ENCODE data around the gene TMEM25.

TMEM25 gene

DNA sequence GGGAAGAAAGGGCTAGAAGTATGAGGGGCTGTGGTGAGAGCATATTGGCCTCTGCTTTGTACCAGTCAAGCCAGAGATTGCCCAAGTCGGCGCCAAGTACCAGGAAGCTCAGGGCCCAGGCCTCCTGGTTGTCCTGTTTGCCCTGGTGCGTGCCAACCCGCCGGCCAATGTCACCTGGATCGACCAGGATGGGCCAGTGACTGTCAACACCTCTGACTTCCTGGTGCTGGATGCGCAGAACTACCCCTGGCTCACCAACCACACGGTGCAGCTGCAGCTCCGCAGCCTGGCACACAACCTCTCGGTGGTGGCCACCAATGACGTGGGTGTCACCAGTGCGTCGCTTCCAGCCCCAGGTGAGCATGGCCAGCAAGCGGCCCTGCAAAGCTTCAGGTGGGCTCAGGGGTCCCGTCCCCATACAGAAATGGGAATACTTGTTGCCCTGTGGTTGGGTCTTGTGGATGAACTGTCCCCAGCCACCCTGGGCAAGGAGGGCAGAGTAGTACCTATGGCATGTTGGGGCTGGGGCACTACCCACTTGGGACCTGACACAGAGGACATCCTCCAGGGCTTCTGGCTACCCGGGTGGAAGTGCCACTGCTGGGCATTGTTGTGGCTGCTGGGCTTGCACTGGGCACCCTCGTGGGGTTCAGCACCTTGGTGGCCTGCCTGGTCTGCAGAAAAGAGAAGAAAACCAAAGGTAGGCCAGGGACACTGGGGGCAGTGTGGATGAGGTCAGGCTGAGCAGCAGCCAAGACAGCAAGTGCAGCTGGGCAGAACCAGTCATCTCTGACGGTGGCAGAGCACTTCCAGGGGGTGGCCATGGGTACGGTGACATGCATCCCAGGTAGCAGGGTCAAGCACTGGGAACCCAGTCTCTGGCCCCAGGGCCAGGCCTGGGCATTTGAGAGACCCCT lies 2.1 kb downstream of the TMEM25 start:
- H3K27me3 ChIP-seq (ENCODE audit: insufficient read depth, low read length), result no peaks in the 10 kb centered on the region
- H2AFZ ChIP-seq (ENCODE audit: low read length), result no peak overlapping the region
- H4K20me1 ChIP-seq (ENCODE audit: insufficient read depth, low read length), result no peaks in the 10 kb centered on the region
- TF ChIP-seq, protein P1, sequence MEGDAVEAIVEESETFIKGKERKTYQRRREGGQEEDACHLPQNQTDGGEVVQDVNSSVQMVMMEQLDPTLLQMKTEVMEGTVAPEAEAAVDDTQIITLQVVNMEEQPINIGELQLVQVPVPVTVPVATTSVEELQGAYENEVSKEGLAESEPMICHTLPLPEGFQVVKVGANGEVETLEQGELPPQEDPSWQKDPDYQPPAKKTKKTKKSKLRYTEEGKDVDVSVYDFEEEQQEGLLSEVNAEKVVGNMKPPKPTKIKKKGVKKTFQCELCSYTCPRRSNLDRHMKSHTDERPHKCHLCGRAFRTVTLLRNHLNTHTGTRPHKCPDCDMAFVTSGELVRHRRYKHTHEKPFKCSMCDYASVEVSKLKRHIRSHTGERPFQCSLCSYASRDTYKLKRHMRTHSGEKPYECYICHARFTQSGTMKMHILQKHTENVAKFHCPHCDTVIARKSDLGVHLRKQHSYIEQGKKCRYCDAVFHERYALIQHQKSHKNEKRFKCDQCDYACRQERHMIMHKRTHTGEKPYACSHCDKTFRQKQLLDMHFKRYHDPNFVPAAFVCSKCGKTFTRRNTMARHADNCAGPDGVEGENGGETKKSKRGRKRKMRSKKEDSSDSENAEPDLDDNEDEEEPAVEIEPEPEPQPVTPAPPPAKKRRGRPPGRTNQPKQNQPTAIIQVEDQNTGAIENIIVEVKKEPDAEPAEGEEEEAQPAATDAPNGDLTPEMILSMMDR (IDR thresholded peaks at IDR 0.05; ENCODE audit: low read length), result no peak
- TF ChIP-seq EZH2 (IDR thresholded peaks at IDR 0.05; ENCODE audit: borderline replicate concordance, low read length), result no peak
- no peak overlapping the region for H3K4me3 ChIP-seq (ENCODE audit: low read depth, low read length, poor library complexity, severe bottlenecking)
- no peak overlapping the region for H3K9ac ChIP-seq (ENCODE audit: low read length)
- no peaks in the 10 kb centered on the region for H3K9me2 ChIP-seq (ENCODE audit: low read depth, low read length)
- H3K79me2 ChIP-seq (ENCODE audit: insufficient read depth, low read length), result no peaks in the 10 kb centered on the region
- H3K27ac ChIP-seq (ENCODE audit: low read depth, low read length, poor library complexity, severe bottlenecking), result no peak overlapping the region
- H3K4me2 ChIP-seq (ENCODE audit: low read length), result no peak overlapping the region
- H3K36me3 ChIP-seq (ENCODE audit: insufficient read depth, low read length), result no peaks in the 10 kb centered on the region
- H3K9me3 ChIP-seq (ENCODE audit: low read length), result no peaks in the 10 kb centered on the region
- H3F3A ChIP-seq (ENCODE audit: insufficient read depth, low read length), result no peaks in the 10 kb centered on the region
- peaks cover 6% of the 10 kb centered on the region for H3K4me1 ChIP-seq (ENCODE audit: insufficient read depth, low read length, severe bottlenecking)

DNA sequence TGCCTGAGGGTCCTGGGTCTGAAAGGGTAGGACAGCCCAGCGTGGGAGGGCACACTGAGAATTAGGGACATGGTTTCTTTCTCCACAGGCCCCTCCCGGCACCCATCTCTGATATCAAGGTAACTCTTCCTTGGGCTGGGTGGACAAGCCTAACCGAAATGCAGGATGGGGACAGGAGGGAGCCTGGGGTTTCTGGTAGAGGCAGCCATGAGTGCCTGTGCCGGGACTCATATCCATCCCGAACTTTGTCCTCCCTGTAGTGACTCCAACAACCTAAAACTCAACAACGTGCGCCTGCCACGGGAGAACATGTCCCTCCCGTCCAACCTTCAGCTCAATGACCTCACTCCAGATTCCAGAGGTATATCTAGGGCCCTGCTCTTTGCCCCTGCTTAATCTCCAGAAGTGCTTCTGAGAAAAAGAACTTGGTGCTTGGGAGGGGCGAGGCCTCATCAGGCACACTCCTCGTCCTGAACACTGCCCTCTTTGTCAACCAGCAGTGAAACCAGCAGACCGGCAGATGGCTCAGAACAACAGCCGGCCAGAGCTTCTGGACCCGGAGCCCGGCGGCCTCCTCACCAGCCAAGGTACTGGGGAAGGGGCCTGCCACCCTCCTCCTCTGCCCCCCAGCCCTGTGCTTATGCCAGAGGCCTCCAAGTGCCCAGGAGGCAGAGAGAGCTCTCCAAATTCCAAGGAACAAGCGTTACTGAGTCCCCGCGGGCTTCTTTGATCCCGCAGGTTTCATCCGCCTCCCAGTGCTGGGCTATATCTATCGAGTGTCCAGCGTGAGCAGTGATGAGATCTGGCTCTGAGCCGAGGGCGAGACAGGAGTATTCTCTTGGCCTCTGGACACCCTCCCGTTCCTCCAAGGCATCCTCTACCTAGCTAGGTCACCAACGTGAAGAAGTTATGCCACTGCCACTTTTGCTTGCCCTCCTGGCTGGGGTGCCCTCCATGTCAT lies 3.1 kb downstream of the TMEM25 start:
- Histone ChIP-seq H4K20me1 (ENCODE audit: insufficient read depth, low read length) (no peaks in the 10 kb centered on the region), H3K27ac (ENCODE audit: low read depth, low read length, poor library complexity, severe bottlenecking) (no peak overlapping the region), H3K4me3 (ENCODE audit: low read depth, low read length, poor library complexity, severe bottlenecking) (no peak overlapping the region), H2AFZ (ENCODE audit: low read length) (no peak overlapping the region), H3K9me3 (ENCODE audit: low read length) (no peaks in the 10 kb centered on the region), H3K4me1 (ENCODE audit: insufficient read depth, low read length, severe bottlenecking) (peaks cover 6% of the 10 kb centered on the region), H3K9ac (ENCODE audit: low read length) (no peak overlapping the region), H3K79me2 (ENCODE audit: insufficient read depth, low read length) (no peaks in the 10 kb centered on the region), H3K4me2 (ENCODE audit: low read length) (no peak overlapping the region), H3K27me3 (ENCODE audit: insufficient read depth, low read length) (no peaks in the 10 kb centered on the region), H3F3A (ENCODE audit: insufficient read depth, low read length) (no peaks in the 10 kb centered on the region), H3K9me2 (ENCODE audit: low read depth, low read length) (no peaks in the 10 kb centered on the region), H3K36me3 (ENCODE audit: insufficient read depth, low read length) (no peaks in the 10 kb centered on the region)
- TF ChIP-seq, protein P1 (IDR thresholded peaks at IDR 0.05; ENCODE audit: low read length), result no peak
- no peak for TF ChIP-seq EZH2 (IDR thresholded peaks at IDR 0.05; ENCODE audit: borderline replicate concordance, low read length)

DNA sequence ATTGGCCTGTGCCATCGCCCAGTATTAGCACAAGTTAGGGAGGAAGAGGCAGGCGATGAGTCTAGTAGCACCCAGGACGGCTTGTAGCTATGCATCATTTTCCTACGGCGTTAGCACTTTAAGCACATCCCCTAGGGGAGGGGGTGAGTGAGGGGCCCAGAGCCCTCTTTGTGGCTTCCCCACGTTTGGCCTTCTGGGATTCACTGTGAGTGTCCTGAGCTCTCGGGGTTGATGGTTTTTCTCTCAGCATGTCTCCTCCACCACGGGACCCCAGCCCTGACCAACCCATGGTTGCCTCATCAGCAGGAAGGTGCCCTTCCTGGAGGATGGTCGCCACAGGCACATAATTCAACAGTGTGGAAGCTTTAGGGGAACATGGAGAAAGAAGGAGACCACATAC lies 4.3 kb downstream of the TMEM25 start:
- Histone ChIP-seq H3K9ac (ENCODE audit: low read length) (no peak overlapping the region), H3K36me3 (ENCODE audit: insufficient read depth, low read length) (no peaks in the 10 kb centered on the region), H3K4me1 (ENCODE audit: insufficient read depth, low read length, severe bottlenecking) (peaks cover 1% of the 10 kb centered on the region), H2AFZ (ENCODE audit: low read length) (no peak overlapping the region), H4K20me1 (ENCODE audit: insufficient read depth, low read length) (no peaks in the 10 kb centered on the region), H3K4me3 (ENCODE audit: low read depth, low read length, poor library complexity, severe bottlenecking) (no peak overlapping the region), H3K9me2 (ENCODE audit: low read depth, low read length) (no peaks in the 10 kb centered on the region), H3K79me2 (ENCODE audit: insufficient read depth, low read length) (no peaks in the 10 kb centered on the region), H3K9me3 (ENCODE audit: low read length) (no peaks in the 10 kb centered on the region), H3K27me3 (ENCODE audit: insufficient read depth, low read length) (no peaks in the 10 kb centered on the region), H3K27ac (ENCODE audit: low read depth, low read length, poor library complexity, severe bottlenecking) (no peak overlapping the region), H3F3A (ENCODE audit: insufficient read depth, low read length) (no peaks in the 10 kb centered on the region), H3K4me2 (ENCODE audit: low read length) (no peak overlapping the region)
- TF ChIP-seq EZH2 (IDR thresholded peaks at IDR 0.05; ENCODE audit: borderline replicate concordance, low read length), result no peak
- TF ChIP-seq, protein P1 (IDR thresholded peaks at IDR 0.05; ENCODE audit: low read length), result no peak
